PC-3 (cell line): ENCODE data around the gene PPEF2.
"Not testable (repeated sequence)": the region's sequence is repeated elsewhere in the genome, so short reads cannot be mapped to it uniquely, and the experiment has no call there.

Source experiments
- CTCF ChIP-seq: fragments of 300-600 bp; sonication (generic); conservative IDR thresholded peaks from 2 replicates; pipeline ENCODE4 v1.5.1; 2017; ENCODE audit warnings: antibody characterized with exemption, low read depth, mild to moderate bottlenecking, low read length
- EZH2phosphoT487 ChIP-seq: fragments of 300-600 bp; sonication (generic); IDR thresholded peaks from 2 replicates; pipeline ENCODE4 v1.6.1; 2018; ENCODE audit warnings: mild to moderate bottlenecking, antibody characterized with exemption, low read length, borderline replicate concordance

DNA sequence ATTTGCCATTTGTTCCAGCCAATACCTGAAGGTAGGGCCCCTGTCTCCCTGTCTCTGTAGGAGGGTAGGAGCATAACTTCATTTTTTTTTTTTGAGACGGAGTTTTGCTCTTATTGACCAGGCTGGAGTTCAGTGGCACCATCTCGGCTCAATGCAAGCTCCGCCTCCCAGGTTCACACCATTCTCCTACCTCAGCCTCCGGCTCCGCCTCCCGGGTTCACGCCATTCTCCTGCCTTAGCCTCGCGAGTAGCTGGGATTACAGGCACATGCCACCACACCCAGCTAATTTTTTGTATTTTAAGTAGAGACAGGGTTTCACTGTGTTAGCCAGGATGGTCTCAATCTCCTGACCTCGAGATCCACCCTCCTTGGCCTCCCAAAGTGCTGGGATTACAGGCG, 22.7 kb upstream of the PPEF2 start:
- not testable (repeated sequence) for TF ChIP-seq CTCF, EZH2phosphoT487
